ENCODE results near the gene ART5. TPM values are rescaled to one million over a fixed set of nuclear protein-coding genes. Genes with fewer than 3 reads are reported as not detected.

ART5 gene
- total RNA-seq, 2 donors from 2014 or later = not detected

GRCh38 chr11:3669742-3670183 lies 28.0 kb upstream of the ART5 start:
- Histone ChIP-seq H3K4me1 (ENCODE audit: control insufficient read depth in 1 of 2, low read depth in 2 of 2) (no peaks in the 10 kb centered on the region), H3K4me3 (no peak overlapping the region), H3K9me3 (no peaks in the 10 kb centered on the region), H3K27me3 (replicated peaks; ENCODE audit: insufficient read depth) (no peaks in the 10 kb centered on the region), H3K36me3 (peaks cover 33% of the 10 kb centered on the region), H3K27ac (no peak overlapping the region)
- TF ChIP-seq CTCF (IDR thresholded peaks at IDR 0.05) = no peak
- no peak for ATAC-seq (ENCODE audit: insufficient number of reproducible peaks, low FRiP score, low read depth)
- no peak for DNase-seq (ENCODE audit: low spot score)

- DNase-seq (ENCODE audit: low spot score) = no peak
- no peak for ATAC-seq (ENCODE audit: insufficient number of reproducible peaks, low FRiP score, low read depth)
- H3K27me3 ChIP-seq (replicated peaks; ENCODE audit: insufficient read depth) = no peaks in the 10 kb centered on the region
- no peak overlapping the region for H3K27ac ChIP-seq
- no peak for TF ChIP-seq CTCF (IDR thresholded peaks at IDR 0.05)
- no peaks in the 10 kb centered on the region for H3K4me1 ChIP-seq (ENCODE audit: control insufficient read depth in 1 of 2, low read depth in 2 of 2)
- H3K36me3 ChIP-seq = peaks cover 27% of the 10 kb centered on the region
- no peaks in the 10 kb centered on the region for H3K9me3 ChIP-seq
- H3K4me3 ChIP-seq = no peak overlapping the region
Observed at GRCh38 chr11:3669128-3669527, 27.3 kb upstream of the ART5 start.

- no peak for DNase-seq (ENCODE audit: low spot score)
- H3K4me1 ChIP-seq (ENCODE audit: control insufficient read depth in 1 of 2, low read depth in 2 of 2) = no peaks in the 10 kb centered on the region
- no peak for ATAC-seq (ENCODE audit: insufficient number of reproducible peaks, low FRiP score, low read depth)
- H3K27ac ChIP-seq = no peak overlapping the region
- H3K36me3 ChIP-seq = peaks cover 20% of the 10 kb centered on the region
- no peaks in the 10 kb centered on the region for H3K27me3 ChIP-seq (replicated peaks; ENCODE audit: insufficient read depth)
- TF ChIP-seq CTCF (IDR thresholded peaks at IDR 0.05) = no peak
- H3K4me3 ChIP-seq = no peak overlapping the region
- no peaks in the 10 kb centered on the region for H3K9me3 ChIP-seq
Observed at GRCh38 chr11:3667149-3668035, 25.6 kb upstream of the ART5 start.

- TF ChIP-seq CTCF (IDR thresholded peaks at IDR 0.05) = no peak
- Histone ChIP-seq H3K36me3 (peaks cover 16% of the 10 kb centered on the region), H3K27me3 (replicated peaks; ENCODE audit: insufficient read depth) (no peaks in the 10 kb centered on the region), H3K4me1 (ENCODE audit: control insufficient read depth in 1 of 2, low read depth in 2 of 2) (no peaks in the 10 kb centered on the region), H3K27ac (no peak overlapping the region), H3K4me3 (no peak overlapping the region), H3K9me3 (no peaks in the 10 kb centered on the region)
- DNase-seq (ENCODE audit: low spot score) (no peak), ATAC-seq (ENCODE audit: insufficient number of reproducible peaks, low FRiP score, low read depth) (no peak)
Observed at GRCh38 chr11:3666023-3666530, 24.3 kb upstream of the ART5 start.

GRCh38 chr11:3665336-3666022 lies 23.7 kb upstream of the ART5 start:
- Histone ChIP-seq H3K27ac (no peak overlapping the region), H3K4me3 (no peak overlapping the region), H3K36me3 (peaks cover 12% of the 10 kb centered on the region), H3K4me1 (ENCODE audit: control insufficient read depth in 1 of 2, low read depth in 2 of 2) (no peaks in the 10 kb centered on the region), H3K9me3 (no peaks in the 10 kb centered on the region), H3K27me3 (replicated peaks; ENCODE audit: insufficient read depth) (no peaks in the 10 kb centered on the region)
- no peak for ATAC-seq (ENCODE audit: insufficient number of reproducible peaks, low FRiP score, low read depth)
- no peak for DNase-seq (ENCODE audit: low spot score)
- TF ChIP-seq CTCF (IDR thresholded peaks at IDR 0.05) = no peak

Measured in thoracic aorta (tissue), 2 donors.